ENCODE data around the gene TTLL11.

GRCh38 chr9:121876255-121876654, 216.9 kb downstream of the TTLL11 start:
- no peak for TF ChIP-seq PPARA (CRISPR knock-in tag; IDR thresholded peaks at IDR 0.05; ENCODE audit: borderline replicate concordance)
- no peak for TF ChIP-seq ESRRG (CRISPR knock-in tag; IDR thresholded peaks at IDR 0.05)

Measured in SK-N-SH treated with all-trans-retinoic acid at 6 μM for 48 hours (cell line).